PC-3 (cell line): ENCODE data around the gene NXPH4. TPM values are rescaled to one million over a fixed set of nuclear protein-coding genes. Genes with fewer than 3 reads are reported as not detected.

ENCODE experiments used
- ATAC-seq: fragments of 200-7000 bp; cut with Tn5 transposase; 2 replicates; pipeline ENCODE4 v1.9.1; 2020; ENCODE audit warnings: mild to moderate bottlenecking, moderate library complexity
- BruUV-seq: library from RNA; stranded (reverse); fragments of 400-500 nt; replicated peaks from 2 replicates; lab custom pipeline; 2021; lab: Mats Ljungman, UMichigan
- CTCF ChIA-PET: fragments of 300-600 bp; sonication (Branson Sonifier 250); formaldehyde crosslinking; loops from one replicate; lab custom pipeline; 2022; ENCODE audit warnings: antibody characterized with exemption; lab: Charles Lee
- POLR2A ChIA-PET: fragments of 300-600 bp; sonication (Branson Sonifier 250); formaldehyde crosslinking; loops from one replicate; lab custom pipeline; 2022; ENCODE audit warnings: antibody characterized with exemption; ENCODE audit not compliant: unreplicated experiment; lab: Charles Lee
- DNase-seq: peaks from one replicate; pipeline ENCODE4 v3.0.0-alpha.2; 2015
- H2AFZ ChIP-seq: fragments of 300-600 bp; sonication (generic); 2 replicates; pipeline ENCODE4 v1.6.0; 2016; ENCODE audit warnings: antibody characterized with exemption, low read length
- H3F3A ChIP-seq: fragments of 300-600 bp; sonication (generic); one replicate; pipeline ENCODE4 v1.6.0; 2017; ENCODE audit warnings: antibody characterized with exemption, low read length, control low read depth, mild to moderate bottlenecking; ENCODE audit not compliant: unreplicated experiment
- H3K27ac ChIP-seq: fragments of 300-600 bp; sonication (generic); 2 replicates; pipeline ENCODE4 v1.5.1; 2016; ENCODE audit warnings: mild to moderate bottlenecking, low read length
- H3K27me3 ChIP-seq: fragments of 300-600 bp; sonication (generic); 2 replicates; pipeline ENCODE4 v1.6.1; 2016; ENCODE audit warnings: low read length, mixed read lengths
- H3K36me3 ChIP-seq: fragments of 300-600 bp; sonication (generic); 2 replicates; pipeline ENCODE4 v1.6.1; 2016; ENCODE audit warnings: low read depth, mixed run types, low read length, mixed read lengths
- H3K4me1 ChIP-seq: fragments of 300-600 bp; sonication (generic); 2 replicates; pipeline ENCODE4 v1.5.1; 2016; ENCODE audit warnings: low read length; ENCODE audit not compliant: insufficient read depth
- H3K4me2 ChIP-seq: fragments of 300-600 bp; sonication (generic); 2 replicates; pipeline ENCODE4 v1.6.0; 2016; ENCODE audit warnings: low read length
- H3K4me3 ChIP-seq: fragments of 300-600 bp; sonication (generic); 2 replicates; pipeline ENCODE4 v1.5.1; 2016; ENCODE audit warnings: mild to moderate bottlenecking, low read length, mixed read lengths
- H3K79me2 ChIP-seq: fragments of 300-600 bp; sonication (generic); 2 replicates; pipeline ENCODE4 v1.6.1; 2017; ENCODE audit warnings: low read length, mixed read lengths
- H3K9ac ChIP-seq: fragments of 300-600 bp; sonication (generic); 2 replicates; pipeline ENCODE4 v1.6.0; 2016; ENCODE audit warnings: mild to moderate bottlenecking, low read length
- H3K9me2 ChIP-seq: fragments of 300-600 bp; sonication (generic); replicated peaks from 2 replicates; pipeline ENCODE4 v1.6.1; 2016; ENCODE audit warnings: mixed run types, low read length, mixed read lengths
- H3K9me3 ChIP-seq: fragments of 300-600 bp; sonication (generic); 2 replicates; pipeline ENCODE4 v1.6.1; 2016; ENCODE audit warnings: low read length, mixed read lengths
- H4K20me1 ChIP-seq: fragments of 300-600 bp; sonication (generic); 2 replicates; pipeline ENCODE4 v1.6.1; 2016; ENCODE audit warnings: low read length, mixed read lengths
- CTCF ChIP-seq: fragments of 300-600 bp; sonication (generic); conservative IDR thresholded peaks from 2 replicates; pipeline ENCODE4 v1.5.1; 2017; ENCODE audit warnings: antibody characterized with exemption, low read depth, mild to moderate bottlenecking, low read length
- EZH2 ChIP-seq: fragments of 300-600 bp; sonication (generic); IDR thresholded peaks from one replicate; pipeline ENCODE4 v1.6.1; 2017; ENCODE audit warnings: antibody characterized with exemption, mild to moderate bottlenecking, low read length; ENCODE audit not compliant: unreplicated experiment
- EZH2phosphoT487 ChIP-seq: fragments of 300-600 bp; sonication (generic); IDR thresholded peaks from 2 replicates; pipeline ENCODE4 v1.6.1; 2018; ENCODE audit warnings: mild to moderate bottlenecking, antibody characterized with exemption, low read length, borderline replicate concordance
- intact Hi-C: fragments of 100-400 bp; cut with micrococcal nuclease; formaldehyde crosslinking; loops from 2 replicates; pipeline ENCODE4 v1.9.0; 2023
- total RNA-seq: library from RNA; depleted of rRNA; stranded (reverse); fragments of >200 nt; gene quantifications from 2 replicates; pipeline ENCODE4 v1.2.3, GENCODE V29; 2014

Gene NXPH4
- total RNA-seq, 1 experiment from 2014 or later: 15.1 TPM

- Histone ChIP-seq H4K20me1 (no peaks in the 10 kb centered on the region), H3K4me2 (no peak overlapping the region), H3K9me3 (no peaks in the 10 kb centered on the region), H3K4me3 (no peak overlapping the region), H3K4me1 (no peaks in the 10 kb centered on the region), H3K27ac (no peak overlapping the region), H3K36me3 (no peaks in the 10 kb centered on the region; the same call in 1 of the 2 replicates), H2AFZ (no peak overlapping the region), H3K9ac (no peak overlapping the region), H3K27me3 (no peaks in the 10 kb centered on the region), H3K79me2 (no peaks in the 10 kb centered on the region), H3F3A (no peaks in the 10 kb centered on the region), H3K9me2 (no peaks in the 10 kb centered on the region)
- CTCF ChIA-PET: no interaction called here
- ATAC-seq (no peak), DNase-seq (no peak)
- POLR2A ChIA-PET: no interaction called here
- TF ChIP-seq EZH2phosphoT487 (no peak), CTCF (no peak), EZH2 (no peak)
- no TSS peak for BruUV-seq
- intact Hi-C loops: no loop called here
Measured at GRCh38 chr12:57201219-57201618, 15.4 kb upstream of the NXPH4 start.

GRCh38 chr12:57201631-57202030 lies 15.0 kb upstream of the NXPH4 start:
- no peak for TF ChIP-seq EZH2phosphoT487
- no peak for TF ChIP-seq EZH2
- TF ChIP-seq CTCF: no peak
- BruUV-seq: no TSS peak
- Histone ChIP-seq H3K4me2 (no peak overlapping the region), H3K9me2 (no peaks in the 10 kb centered on the region), H3K79me2 (no peaks in the 10 kb centered on the region), H3K27ac (no peak overlapping the region), H4K20me1 (no peaks in the 10 kb centered on the region), H3K9ac (no peak overlapping the region), H3K9me3 (no peaks in the 10 kb centered on the region), H3K4me1 (no peaks in the 10 kb centered on the region), H2AFZ (no peak overlapping the region), H3K36me3 (no peaks in the 10 kb centered on the region; the same call in 1 of the 2 replicates), H3K27me3 (no peaks in the 10 kb centered on the region), H3K4me3 (no peak overlapping the region), H3F3A (no peaks in the 10 kb centered on the region)
- intact Hi-C loops: no loop called here
- ChIA-PET POLR2A (no interaction called here), CTCF (no interaction called here)
- DNase-seq (no peak), ATAC-seq (no peak)

GRCh38 chr12:57202321-57202720 lies 14.3 kb upstream of the NXPH4 start:
- Histone ChIP-seq H3K4me1 (no peaks in the 10 kb centered on the region), H4K20me1 (no peaks in the 10 kb centered on the region), H3F3A (no peaks in the 10 kb centered on the region), H3K27ac (no peak overlapping the region), H3K4me2 (no peak overlapping the region), H2AFZ (no peak overlapping the region), H3K36me3 (no peaks in the 10 kb centered on the region; the same call in 1 of the 2 replicates), H3K79me2 (no peaks in the 10 kb centered on the region), H3K4me3 (no peak overlapping the region), H3K27me3 (no peaks in the 10 kb centered on the region), H3K9me3 (no peaks in the 10 kb centered on the region), H3K9ac (no peak overlapping the region), H3K9me2 (no peaks in the 10 kb centered on the region)
- no peak for TF ChIP-seq EZH2
- no peak for TF ChIP-seq EZH2phosphoT487
- no peak for TF ChIP-seq CTCF
- intact Hi-C loops: no loop called here
- POLR2A ChIA-PET: no interaction called here
- DNase-seq (no peak), ATAC-seq (no peak)
- no TSS peak for BruUV-seq
- CTCF ChIA-PET: no interaction called here
